Embryonic facial prominence (tissue), 1 donor: ENCODE data around the gene SEMA3E.

Experiments
- DNase-seq: peaks from one replicate; pipeline ENCODE4 v3.0.0-alpha.2; 2016; ENCODE audit errors: extremely low spot score

Gene SEMA3E

DNA sequence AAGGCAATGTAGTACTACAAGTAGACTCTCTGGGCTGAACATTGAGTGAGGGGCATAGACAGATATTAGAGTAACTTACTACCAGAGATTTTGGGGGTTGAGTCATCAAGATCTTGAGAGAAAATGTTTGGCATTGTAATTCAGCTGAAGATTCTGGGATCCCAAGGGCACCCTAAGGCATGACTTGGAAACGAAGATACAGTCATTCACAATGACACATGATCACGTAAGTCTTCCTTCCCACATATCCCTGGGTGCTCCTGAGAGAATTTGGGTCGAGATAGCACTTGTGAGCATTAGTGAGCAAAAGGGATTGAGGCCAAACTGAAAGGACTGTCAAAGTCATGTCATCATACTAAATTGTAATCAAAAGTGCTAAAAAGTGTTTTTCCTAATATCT lies 293.8 kb downstream of the SEMA3E start:
- DNase-seq: no peak

DNA sequence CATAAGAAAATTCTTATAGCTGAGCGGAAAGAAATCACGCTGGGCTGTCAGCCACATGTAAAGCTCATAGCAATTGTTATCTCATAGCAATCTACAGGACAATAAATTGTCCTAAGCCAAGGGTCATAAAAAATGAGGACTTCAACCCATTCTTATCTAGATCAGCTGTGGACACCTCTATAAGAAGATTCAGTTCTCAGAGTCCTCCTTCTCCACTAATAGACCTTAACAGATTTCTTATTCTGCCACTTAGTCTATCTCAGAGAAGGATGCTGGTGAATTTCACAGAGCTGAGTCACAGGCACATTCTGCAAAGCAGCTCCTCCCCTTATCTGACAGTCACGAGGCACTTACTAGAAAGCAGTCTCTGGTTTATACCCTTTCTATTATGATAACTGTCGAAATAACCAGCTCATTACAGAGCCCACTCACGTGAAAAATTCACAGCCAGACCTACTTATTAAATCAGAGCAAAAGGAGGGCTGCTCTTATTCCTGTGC lies 300.9 kb downstream of the SEMA3E start:
- DNase-seq: no peak

DNA sequence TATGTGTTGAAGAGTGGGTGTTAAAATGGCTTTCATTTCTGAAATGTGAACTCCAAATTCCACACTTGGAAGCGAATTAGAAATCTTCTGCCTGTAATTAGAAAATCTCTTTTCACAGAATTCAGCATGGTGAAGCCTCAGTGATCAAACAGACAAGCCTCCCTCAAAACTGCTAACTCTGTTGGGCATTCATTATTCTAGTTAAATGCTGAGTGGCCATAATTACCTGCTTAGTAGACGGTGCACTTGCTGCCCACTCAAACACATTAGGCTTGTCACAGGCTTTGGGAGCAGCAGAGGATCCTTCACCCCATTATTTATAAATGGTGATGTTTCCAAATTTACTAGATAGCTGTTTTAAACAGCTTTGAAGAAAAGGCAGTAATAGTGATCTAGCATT lies 309.0 kb downstream of the SEMA3E start:
- no peak for DNase-seq

DNA sequence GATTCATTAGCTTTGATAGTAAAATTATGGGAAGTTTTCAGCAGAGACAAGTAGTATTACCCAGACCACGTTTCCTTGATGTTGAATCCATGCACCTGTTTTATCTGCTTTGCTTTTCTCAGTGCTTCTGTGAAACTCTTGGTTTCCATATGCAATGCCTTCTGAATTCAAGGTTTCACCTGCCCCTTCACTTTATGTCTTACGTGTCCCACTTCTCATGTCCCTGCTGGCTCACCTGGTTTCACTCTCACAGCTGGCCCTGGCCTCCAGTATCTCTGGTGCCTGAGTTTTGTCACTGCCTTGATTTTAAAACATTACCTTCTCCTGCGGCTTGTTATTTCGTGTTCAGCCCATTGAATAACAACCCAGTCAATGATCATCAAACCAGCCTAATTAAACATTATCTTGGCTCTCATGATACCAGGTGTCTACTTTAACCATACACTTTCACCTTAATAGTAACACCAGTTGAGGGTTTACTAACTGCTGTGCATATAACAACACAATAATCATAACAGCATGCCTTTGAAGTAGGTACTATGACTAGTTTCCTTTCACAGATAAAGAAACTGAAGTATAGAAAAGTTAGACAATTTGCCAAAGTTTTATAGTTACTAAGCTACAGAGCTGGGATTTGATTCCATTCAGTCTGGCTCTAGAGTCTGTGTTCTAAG lies 310.5 kb downstream of the SEMA3E start:
- no peak for DNase-seq

DNA sequence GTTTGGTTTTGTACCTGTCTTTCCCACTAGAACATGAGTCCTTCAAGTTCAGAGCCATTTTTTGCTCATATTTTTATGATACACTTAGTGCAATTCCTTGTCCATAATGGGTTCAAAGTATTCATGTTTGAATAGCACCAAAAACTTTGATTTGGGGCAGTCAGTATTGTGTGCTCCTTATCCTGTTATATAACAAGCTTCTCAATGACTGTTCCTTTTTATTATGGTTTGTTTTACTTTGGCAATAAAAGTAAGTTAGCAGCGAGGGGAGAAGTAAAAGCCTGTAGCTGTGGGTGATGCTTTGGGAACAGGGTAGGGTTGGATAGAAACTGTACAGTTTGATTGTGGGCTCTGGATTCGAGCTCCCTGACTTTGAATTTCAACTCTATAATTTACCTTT lies 311.9 kb downstream of the SEMA3E start:
- DNase-seq: no peak

DNA sequence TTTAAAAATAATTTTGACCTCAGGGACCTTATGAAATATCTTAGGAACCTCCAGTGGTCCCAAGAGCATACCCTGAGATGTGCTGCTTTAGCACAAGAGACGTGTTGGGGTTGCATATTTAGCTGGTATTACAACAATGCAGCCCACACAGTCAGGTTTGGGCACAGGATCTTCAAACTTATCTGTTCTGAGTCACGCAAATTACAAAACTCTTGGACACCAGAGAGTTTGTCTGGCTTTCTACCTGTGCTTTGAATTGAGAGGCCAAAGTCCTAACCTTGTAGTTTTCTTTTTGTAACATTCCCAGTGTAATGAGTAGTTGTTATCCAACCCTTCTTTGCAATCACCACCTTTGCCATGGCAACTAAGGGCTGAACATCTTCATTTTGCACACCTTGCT lies 322.7 kb downstream of the SEMA3E start:
- no peak for DNase-seq

DNA sequence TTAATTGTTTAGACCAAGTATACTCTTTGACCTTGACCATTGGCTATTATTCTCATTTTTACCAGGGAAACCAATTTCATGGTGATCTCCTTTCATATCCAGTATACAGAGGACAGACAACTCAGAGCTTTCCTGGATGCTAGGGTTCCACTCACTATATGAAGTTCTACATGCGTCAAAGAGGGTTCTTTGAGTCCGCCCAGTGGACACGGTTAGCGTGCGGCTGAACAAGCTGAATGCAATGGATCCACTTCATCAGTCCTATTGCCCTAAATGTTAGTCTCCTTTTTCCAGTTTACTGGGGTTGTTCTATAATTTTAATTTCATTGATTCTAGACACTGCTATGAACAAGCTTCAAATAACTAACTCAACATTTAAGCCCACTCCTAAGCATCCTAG lies 323.9 kb downstream of the SEMA3E start:
- no peak for DNase-seq

DNA sequence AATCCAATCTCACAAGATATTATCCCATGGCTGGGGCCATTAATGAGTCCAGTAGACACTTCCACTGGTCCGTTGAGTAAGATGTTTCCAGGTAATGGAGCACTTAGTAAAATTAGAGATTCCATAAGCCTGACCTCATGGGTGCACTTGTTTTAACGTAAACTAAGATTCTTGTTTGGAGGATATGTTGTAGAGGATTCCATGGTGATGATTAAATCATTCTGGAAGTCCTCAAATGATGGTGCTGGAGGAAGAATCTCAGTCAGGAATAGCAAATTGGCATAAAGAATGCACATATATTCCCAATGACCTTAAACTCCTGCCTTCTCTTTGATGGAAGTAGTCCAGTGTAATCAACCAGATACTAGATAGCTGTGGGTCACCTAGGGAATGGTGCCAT lies 324.3 kb downstream of the SEMA3E start:
- DNase-seq: no peak

DNA sequence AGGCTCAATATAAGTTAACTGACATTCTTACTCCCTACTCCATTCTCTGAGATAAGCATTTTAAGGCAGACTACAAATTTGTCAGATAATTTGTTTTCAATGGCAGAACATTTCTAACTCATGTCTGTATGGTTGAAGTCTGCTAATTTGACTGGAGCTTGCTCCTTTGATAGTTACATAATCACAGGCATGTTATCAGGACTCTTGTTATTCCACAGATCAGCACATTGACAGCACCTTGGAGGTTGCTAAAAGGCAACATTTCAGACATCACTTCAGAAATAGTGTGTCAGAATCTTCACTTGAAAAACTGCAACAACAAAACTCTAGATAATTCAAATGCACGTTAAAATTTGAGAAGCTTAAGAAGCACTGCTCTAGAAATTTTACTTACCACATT lies 327.9 kb downstream of the SEMA3E start:
- DNase-seq: no peak

DNA sequence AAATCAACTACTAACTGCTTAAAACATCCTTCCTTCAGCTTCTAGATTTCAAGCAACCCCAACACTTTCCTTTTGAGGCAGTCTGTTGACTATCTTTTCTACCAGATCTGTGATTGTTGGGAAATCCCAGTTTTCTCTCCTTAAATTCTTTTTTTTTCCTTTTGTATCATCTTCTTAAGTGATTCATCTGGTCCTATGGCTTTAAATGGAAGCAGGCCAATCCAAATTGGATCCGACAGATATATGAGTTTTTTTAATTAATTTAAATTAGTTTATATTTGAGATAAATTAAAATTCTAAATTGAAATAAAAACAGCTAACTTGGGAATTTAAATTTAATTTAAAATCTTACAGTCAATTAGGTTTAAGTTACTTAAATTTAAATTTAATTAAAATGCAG lies 335.0 kb downstream of the SEMA3E start:
- no peak for DNase-seq
